ENCODE results near the gene TAF6. TPM values are rescaled to one million over a fixed set of nuclear protein-coding genes. Genes with fewer than 3 reads are reported as not detected.
A peak's percentile ranks its signal among the peaks of the same experiment; 100 is the strongest.

The TAF6 gene
- total and polyA plus RNA-seq, 9 of the 15 experiments (the other 6 are each of a cell fraction or from before 2014, with no cell fraction given) = 0.78 to 78.7 (median 21.3) TPM

DNA sequence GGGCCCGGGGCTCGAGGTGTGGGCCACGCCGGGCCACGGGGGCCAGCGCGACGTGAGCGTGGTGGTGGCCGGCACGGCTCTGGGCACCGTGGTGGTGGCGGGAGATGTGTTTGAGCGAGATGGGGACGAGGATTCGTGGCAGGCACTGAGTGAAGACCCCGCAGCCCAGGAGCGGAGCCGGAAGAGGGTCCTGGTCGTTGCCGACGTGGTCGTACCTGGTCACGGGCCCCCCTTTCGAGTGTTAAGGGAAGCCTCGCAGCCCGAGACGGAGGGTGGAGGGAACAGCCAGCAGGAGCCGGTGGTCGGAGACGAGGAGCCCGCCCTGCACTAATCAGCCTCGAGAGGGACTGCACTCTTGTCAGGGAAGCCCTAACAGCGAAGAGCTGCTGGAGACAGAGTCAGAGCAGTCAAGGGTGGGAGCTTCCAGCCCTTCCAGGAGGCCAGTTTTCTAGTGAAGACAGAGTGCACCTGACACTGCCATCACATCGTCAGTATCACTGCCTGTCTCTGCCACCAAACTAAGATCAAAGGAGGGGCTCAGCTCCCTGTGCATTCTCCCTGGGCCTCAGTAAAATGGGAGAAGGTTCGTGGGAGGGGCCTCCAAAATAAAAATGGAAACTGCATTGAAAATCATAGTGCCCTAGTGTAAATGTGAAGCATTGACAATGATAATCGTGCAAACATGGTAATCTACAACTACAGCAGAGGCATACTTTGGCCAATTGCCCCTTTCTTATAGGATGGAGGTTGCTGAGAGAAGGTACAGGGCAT, 8.9 kb upstream of the TAF6 start (continued):
- TF ChIP-seq, protein P1, sequence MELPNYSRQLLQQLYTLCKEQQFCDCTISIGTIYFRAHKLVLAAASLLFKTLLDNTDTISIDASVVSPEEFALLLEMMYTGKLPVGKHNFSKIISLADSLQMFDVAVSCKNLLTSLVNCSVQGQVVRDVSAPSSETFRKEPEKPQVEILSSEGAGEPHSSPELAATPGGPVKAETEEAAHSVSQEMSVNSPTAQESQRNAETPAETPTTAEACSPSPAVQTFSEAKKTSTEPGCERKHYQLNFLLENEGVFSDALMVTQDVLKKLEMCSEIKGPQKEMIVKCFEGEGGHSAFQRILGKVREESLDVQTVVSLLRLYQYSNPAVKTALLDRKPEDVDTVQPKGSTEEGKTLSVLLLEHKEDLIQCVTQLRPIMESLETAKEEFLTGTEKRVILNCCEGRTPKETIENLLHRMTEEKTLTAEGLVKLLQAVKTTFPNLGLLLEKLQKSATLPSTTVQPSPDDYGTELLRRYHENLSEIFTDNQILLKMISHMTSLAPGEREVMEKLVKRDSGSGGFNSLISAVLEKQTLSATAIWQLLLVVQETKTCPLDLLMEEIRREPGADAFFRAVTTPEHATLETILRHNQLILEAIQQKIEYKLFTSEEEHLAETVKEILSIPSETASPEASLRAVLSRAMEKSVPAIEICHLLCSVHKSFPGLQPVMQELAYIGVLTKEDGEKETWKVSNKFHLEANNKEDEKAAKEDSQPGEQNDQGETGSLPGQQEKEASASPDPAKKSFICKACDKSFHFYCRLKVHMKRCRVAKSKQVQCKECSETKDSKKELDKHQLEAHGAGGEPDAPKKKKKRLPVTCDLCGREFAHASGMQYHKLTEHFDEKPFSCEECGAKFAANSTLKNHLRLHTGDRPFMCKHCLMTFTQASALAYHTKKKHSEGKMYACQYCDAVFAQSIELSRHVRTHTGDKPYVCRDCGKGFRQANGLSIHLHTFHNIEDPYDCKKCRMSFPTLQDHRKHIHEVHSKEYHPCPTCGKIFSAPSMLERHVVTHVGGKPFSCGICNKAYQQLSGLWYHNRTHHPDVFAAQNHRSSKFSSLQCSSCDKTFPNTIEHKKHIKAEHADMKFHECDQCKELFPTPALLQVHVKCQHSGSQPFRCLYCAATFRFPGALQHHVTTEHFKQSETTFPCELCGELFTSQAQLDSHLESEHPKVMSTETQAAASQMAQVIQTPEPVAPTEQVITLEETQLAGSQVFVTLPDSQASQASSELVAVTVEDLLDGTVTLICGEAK (IDR thresholded peaks at IDR 0.05) = no peak
- TF ChIP-seq, protein P1 (CRISPR knock-in tag; IDR thresholded peaks at IDR 0.05) = no peak
- TF ChIP-seq ZNF239 (CRISPR knock-in tag; IDR thresholded peaks at IDR 0.05) (no peak), EP400 (IDR thresholded peaks at IDR 0.05) (no peak), IRF2 (CRISPR knock-in tag; IDR thresholded peaks at IDR 0.05) (no peak), BRCA1 (IDR thresholded peaks at IDR 0.05) (no peak), BRCA1 (CRISPR knock-in tag; IDR thresholded peaks at IDR 0.05) (0 out of 2 replicates have a peak, but pooled peaks have one; percentile 32), ZEB2 (IDR thresholded peaks at IDR 0.05) (no peak), ZNF143 (CRISPR knock-in tag; IDR thresholded peaks at IDR 0.05) (0 out of 2 replicates have a peak, but pooled peaks have one; percentile 25), TAL1 (IDR thresholded peaks at IDR 0.05) (no peak), MAFK (IDR thresholded peaks at IDR 0.05; ENCODE audit: low read length) (no peak), NFIX (CRISPR knock-in tag; IDR thresholded peaks at IDR 0.05; ENCODE audit: low read depth) (no peak), FUS (optimal IDR thresholded peaks at IDR 0.05; ENCODE audit: low read depth, low read length) (no peak), TSC22D4 (tag; IDR thresholded peaks at IDR 0.05) (no peak)
- TF ChIP-seq, protein P2, sequence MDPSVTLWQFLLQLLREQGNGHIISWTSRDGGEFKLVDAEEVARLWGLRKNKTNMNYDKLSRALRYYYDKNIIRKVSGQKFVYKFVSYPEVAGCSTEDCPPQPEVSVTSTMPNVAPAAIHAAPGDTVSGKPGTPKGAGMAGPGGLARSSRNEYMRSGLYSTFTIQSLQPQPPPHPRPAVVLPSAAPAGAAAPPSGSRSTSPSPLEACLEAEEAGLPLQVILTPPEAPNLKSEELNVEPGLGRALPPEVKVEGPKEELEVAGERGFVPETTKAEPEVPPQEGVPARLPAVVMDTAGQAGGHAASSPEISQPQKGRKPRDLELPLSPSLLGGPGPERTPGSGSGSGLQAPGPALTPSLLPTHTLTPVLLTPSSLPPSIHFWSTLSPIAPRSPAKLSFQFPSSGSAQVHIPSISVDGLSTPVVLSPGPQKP (CRISPR knock-in tag; IDR thresholded peaks at IDR 0.05) = no peak
- TF ChIP-seq, protein P3, sequence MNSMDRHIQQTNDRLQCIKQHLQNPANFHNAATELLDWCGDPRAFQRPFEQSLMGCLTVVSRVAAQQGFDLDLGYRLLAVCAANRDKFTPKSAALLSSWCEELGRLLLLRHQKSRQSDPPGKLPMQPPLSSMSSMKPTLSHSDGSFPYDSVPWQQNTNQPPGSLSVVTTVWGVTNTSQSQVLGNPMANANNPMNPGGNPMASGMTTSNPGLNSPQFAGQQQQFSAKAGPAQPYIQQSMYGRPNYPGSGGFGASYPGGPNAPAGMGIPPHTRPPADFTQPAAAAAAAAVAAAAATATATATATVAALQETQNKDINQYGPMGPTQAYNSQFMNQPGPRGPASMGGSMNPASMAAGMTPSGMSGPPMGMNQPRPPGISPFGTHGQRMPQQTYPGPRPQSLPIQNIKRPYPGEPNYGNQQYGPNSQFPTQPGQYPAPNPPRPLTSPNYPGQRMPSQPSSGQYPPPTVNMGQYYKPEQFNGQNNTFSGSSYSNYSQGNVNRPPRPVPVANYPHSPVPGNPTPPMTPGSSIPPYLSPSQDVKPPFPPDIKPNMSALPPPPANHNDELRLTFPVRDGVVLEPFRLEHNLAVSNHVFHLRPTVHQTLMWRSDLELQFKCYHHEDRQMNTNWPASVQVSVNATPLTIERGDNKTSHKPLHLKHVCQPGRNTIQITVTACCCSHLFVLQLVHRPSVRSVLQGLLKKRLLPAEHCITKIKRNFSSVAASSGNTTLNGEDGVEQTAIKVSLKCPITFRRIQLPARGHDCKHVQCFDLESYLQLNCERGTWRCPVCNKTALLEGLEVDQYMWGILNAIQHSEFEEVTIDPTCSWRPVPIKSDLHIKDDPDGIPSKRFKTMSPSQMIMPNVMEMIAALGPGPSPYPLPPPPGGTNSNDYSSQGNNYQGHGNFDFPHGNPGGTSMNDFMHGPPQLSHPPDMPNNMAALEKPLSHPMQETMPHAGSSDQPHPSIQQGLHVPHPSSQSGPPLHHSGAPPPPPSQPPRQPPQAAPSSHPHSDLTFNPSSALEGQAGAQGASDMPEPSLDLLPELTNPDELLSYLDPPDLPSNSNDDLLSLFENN (IDR thresholded peaks at IDR 0.05; ENCODE audit: low read depth in 2 of 2, low read length in 2 of 2) = no peak

Data from K562 (cell line).